Astrocyte (in vitro differentiated cells and primary cell): ENCODE data around the gene MOB3B. TPM values are rescaled to one million over a fixed set of nuclear protein-coding genes. Genes with fewer than 3 reads are reported as not detected.

ENCODE experiments used
- DNase-seq: peaks from one replicate; pipeline ENCODE4 v3.0.0-alpha.2; 2010; ENCODE audit warnings: low read depth
- FAIRE-seq: peaks from 2 replicates; lab custom pipeline; 2011; peaks lifted over from hg19 to GRCh38; lab: Jason Lieb, UNC
- H2AFZ ChIP-seq: 2 replicates; pipeline ENCODE4 v1.6.0; 2012; ENCODE audit warnings: low read depth, low read length, inconsistent platforms
- H3K27ac ChIP-seq: 2 replicates; pipeline ENCODE4 v1.5.1; 2011; ENCODE audit warnings: low read depth, low read length, inconsistent platforms
- H3K27me3 ChIP-seq: 2 replicates; pipeline ENCODE4 v1.6.0; 2011; ENCODE audit warnings: low read length, inconsistent platforms; ENCODE audit not compliant: insufficient read depth
- H3K36me3 ChIP-seq: 2 replicates; pipeline ENCODE4 v1.5.1; 2011; ENCODE audit warnings: low read length, inconsistent platforms; ENCODE audit not compliant: insufficient read depth
- H3K4me1 ChIP-seq: 2 replicates; pipeline ENCODE4 v1.5.1; 2011; ENCODE audit warnings: low read length, inconsistent platforms; ENCODE audit not compliant: insufficient read depth
- H3K4me2 ChIP-seq: 2 replicates; pipeline ENCODE4 v1.6.0; 2012; ENCODE audit warnings: low read length, inconsistent platforms
- H3K4me3 ChIP-seq: 2 replicates; pipeline ENCODE4 v1.5.1; 2011; ENCODE audit warnings: low read depth, mild to moderate bottlenecking, low read length, inconsistent platforms; ENCODE audit not compliant: insufficient read depth
- H3K79me2 ChIP-seq: 2 replicates; pipeline ENCODE4 v1.6.0; 2012; ENCODE audit warnings: mild to moderate bottlenecking, low read length, inconsistent platforms; ENCODE audit not compliant: insufficient read depth
- H3K9ac ChIP-seq: 2 replicates; pipeline ENCODE4 v1.6.0; 2012; ENCODE audit warnings: mild to moderate bottlenecking, low read length, inconsistent platforms
- H3K9me3 ChIP-seq: 2 replicates; pipeline ENCODE4 v1.5.1; 2012; ENCODE audit warnings: low read depth, mild to moderate bottlenecking, low read length, inconsistent platforms; ENCODE audit not compliant: insufficient read depth
- H4K20me1 ChIP-seq: 2 replicates; pipeline ENCODE4 v1.6.0; 2012; ENCODE audit warnings: low read length, inconsistent platforms; ENCODE audit not compliant: insufficient read depth
- H3K27ac Mint-ChIP-seq: one replicate; pipeline ENCODE4 v1.8.0; 2021; ENCODE audit warnings: mild to moderate bottlenecking, mixed read lengths; ENCODE audit not compliant: unreplicated experiment
- H3K27me3 Mint-ChIP-seq: one replicate; pipeline ENCODE4 v1.8.0; 2021; ENCODE audit warnings: low read depth, mixed read lengths; ENCODE audit not compliant: unreplicated experiment
- H3K36me3 Mint-ChIP-seq: one replicate; pipeline ENCODE4 v1.8.0; 2021; ENCODE audit warnings: low read depth, mixed read lengths; ENCODE audit not compliant: unreplicated experiment
- H3K4me1 Mint-ChIP-seq: one replicate; pipeline ENCODE4 v1.8.0; 2021; ENCODE audit warnings: low read depth, mixed read lengths; ENCODE audit not compliant: unreplicated experiment
- H3K4me3 Mint-ChIP-seq: one replicate; pipeline ENCODE4 v1.8.0; 2021; ENCODE audit warnings: mild to moderate bottlenecking, moderate library complexity, mixed read lengths; ENCODE audit not compliant: unreplicated experiment
- H3K9me3 Mint-ChIP-seq: one replicate; pipeline ENCODE4 v1.8.0; 2021; ENCODE audit warnings: mild to moderate bottlenecking, mixed read lengths; ENCODE audit not compliant: unreplicated experiment
- CTCF ChIP-seq: IDR thresholded peaks from 2 replicates; pipeline ENCODE4 v1.5.1; 2011; ENCODE audit warnings: low read depth, mild to moderate bottlenecking, inconsistent platforms, low read length, moderate library complexity; ENCODE audit not compliant: insufficient read depth
- EZH2 ChIP-seq: IDR thresholded peaks from 2 replicates; pipeline ENCODE4 v1.6.1; 2012; ENCODE audit warnings: mild to moderate bottlenecking, low read length, inconsistent platforms; ENCODE audit not compliant: insufficient read depth
- total RNA-seq: library from RNA; stranded (reverse); gene quantifications from 2 replicates; pipeline ENCODE4 v1.2.1, GENCODE V29; 2021

The MOB3B gene
- total RNA-seq, 1 donor from 2014 or later = 3.9 TPM

GRCh38 chr9:27482709-27483108 lies 46.9 kb downstream of the MOB3B start:
- Histone ChIP-seq H2AFZ (no peak overlapping the region), H3K9me3 (no peaks in the 10 kb centered on the region), H3K27me3 (no peaks in the 10 kb centered on the region), H3K4me2 (no peak overlapping the region), H4K20me1 (no peaks in the 10 kb centered on the region), H3K4me1 (no peaks in the 10 kb centered on the region), H3K36me3 (no peaks in the 10 kb centered on the region), H3K9ac (no peak overlapping the region), H3K79me2 (no peaks in the 10 kb centered on the region), H3K4me3 (no peak overlapping the region), H3K27ac (no peak overlapping the region)
- DNase-seq = no peak
- no peak overlapping the region for H3K27ac Mint-ChIP-seq
- no peak overlapping the region for H3K4me3 Mint-ChIP-seq
- peaks cover 4% of the 10 kb centered on the region for H3K36me3 Mint-ChIP-seq
- peaks cover 5% of the 10 kb centered on the region for H3K9me3 Mint-ChIP-seq
- H3K27me3 Mint-ChIP-seq = no peaks in the 10 kb centered on the region
- no peak for FAIRE-seq
- TF ChIP-seq CTCF (no peak), EZH2 (no peak)
- peaks cover 3% of the 10 kb centered on the region for H3K4me1 Mint-ChIP-seq

GRCh38 chr9:27478322-27478721 lies 51.3 kb downstream of the MOB3B start:
- Mint-ChIP-seq H3K4me1 (peaks cover 3% of the 10 kb centered on the region), H3K27ac (no peak overlapping the region)

More at GRCh38 chr9:27478322-27478721, 51.3 kb downstream of the MOB3B start:
- FAIRE-seq (no peak), DNase-seq (no peak)
- H3K36me3 Mint-ChIP-seq = peaks cover 4% of the 10 kb centered on the region
- H4K20me1 ChIP-seq = no peaks in the 10 kb centered on the region
- no peak overlapping the region for H3K4me3 Mint-ChIP-seq
- H3K27me3 Mint-ChIP-seq = no peaks in the 10 kb centered on the region
- H3K79me2 ChIP-seq = no peaks in the 10 kb centered on the region
- no peak overlapping the region for H3K4me2 ChIP-seq
- peaks cover 5% of the 10 kb centered on the region for H3K9me3 Mint-ChIP-seq
- no peaks in the 10 kb centered on the region for H3K4me1 ChIP-seq
- no peak overlapping the region for H3K27ac ChIP-seq
- H3K9me3 ChIP-seq = no peaks in the 10 kb centered on the region
- H3K9ac ChIP-seq = no peak overlapping the region
- no peak overlapping the region for H2AFZ ChIP-seq
- no peaks in the 10 kb centered on the region for H3K36me3 ChIP-seq
- no peak for TF ChIP-seq EZH2
- TF ChIP-seq CTCF = no peak
- no peak overlapping the region for H3K4me3 ChIP-seq
- no peaks in the 10 kb centered on the region for H3K27me3 ChIP-seq
